Measurements from ENCODE around the gene TRIOBP.

GRCh38 chr22:37647928-37648327, 48.9 kb upstream of the TRIOBP start:
- no peak for TF ChIP-seq TAF1 (IDR thresholded peaks at IDR 0.05; ENCODE audit: low read depth, low read length)
- TF ChIP-seq POLR2AphosphoS5 (IDR thresholded peaks at IDR 0.05; ENCODE audit: low read depth, low read length), result no peak
